ENCODE measurements around the gene FAM83F.
"Not testable (repeated sequence)": the region's sequence is repeated elsewhere in the genome, so short reads cannot be mapped to it uniquely, and the experiment has no call there.

FAM83F gene

GRCh38 chr22:39994566-39995392 lies at the start of gene FAM83F:
TSS of gene FAM83F (plus strand) at chr22:39994954. CDS start at chr22:39995043, 89 bp downstream.
- no peak for DNase-seq

- DNase-seq, result no peak
Measured at GRCh38 chr22:39946126-39946502, 48.6 kb upstream of the FAM83F start.

GRCh38 chr22:39946503-39947219 lies 48.1 kb upstream of the FAM83F start:
- no peak for DNase-seq

GRCh38 chr22:39947220-39948216 lies 47.2 kb upstream of the FAM83F start:
- no peak for DNase-seq

GRCh38 chr22:39949964-39950737 lies 44.6 kb upstream of the FAM83F start:
- DNase-seq, result no peak

GRCh38 chr22:39951603-39952293 lies 43.0 kb upstream of the FAM83F start:
- DNase-seq, result not testable (repeated sequence)

GRCh38 chr22:39952347-39952746 lies 42.4 kb upstream of the FAM83F start:
- DNase-seq, result no peak

GRCh38 chr22:39953101-39953500 lies 41.7 kb upstream of the FAM83F start:
- no peak for DNase-seq

- no peak for DNase-seq
Measured at GRCh38 chr22:39954584-39955055, 40.1 kb upstream of the FAM83F start.

GRCh38 chr22:39955675-39956074 lies 39.1 kb upstream of the FAM83F start:
- no peak for DNase-seq

GRCh38 chr22:39956932-39957664 lies 37.7 kb upstream of the FAM83F start:
- DNase-seq, result no peak

- DNase-seq, result no peak
Measured at GRCh38 chr22:39958009-39958711, 36.6 kb upstream of the FAM83F start.

- no peak for DNase-seq
Measured at GRCh38 chr22:39958949-39959639, 35.7 kb upstream of the FAM83F start.

GRCh38 chr22:39959640-39960447 lies 34.9 kb upstream of the FAM83F start, which contains the start of gene TMA7B:
TSS of gene TMA7B (plus strand) at chr22:39960397. CDS start at chr22:39964375, 3,978 bp downstream.
- no peak for DNase-seq

GRCh38 chr22:39960791-39961746 lies 33.7 kb upstream of the FAM83F start:
- DNase-seq, result no peak

GRCh38 chr22:39962071-39962470 lies 32.7 kb upstream of the FAM83F start:
- no peak for DNase-seq

- DNase-seq, result no peak
Measured at GRCh38 chr22:39965748-39966147, 29.0 kb upstream of the FAM83F start.

All from NCI-H1436 (cell line).